Measurements from ENCODE around the gene BRMS1L. TPM values are rescaled to one million over a fixed set of nuclear protein-coding genes. Genes with fewer than 3 reads are reported as not detected.
"Not testable (repeated sequence)": the region's sequence is repeated elsewhere in the genome, so short reads cannot be mapped to it uniquely, and the experiment has no call there.

The BRMS1L gene
- total RNA-seq, 1 experiment from 2014 or later: 10.5 TPM

DNA sequence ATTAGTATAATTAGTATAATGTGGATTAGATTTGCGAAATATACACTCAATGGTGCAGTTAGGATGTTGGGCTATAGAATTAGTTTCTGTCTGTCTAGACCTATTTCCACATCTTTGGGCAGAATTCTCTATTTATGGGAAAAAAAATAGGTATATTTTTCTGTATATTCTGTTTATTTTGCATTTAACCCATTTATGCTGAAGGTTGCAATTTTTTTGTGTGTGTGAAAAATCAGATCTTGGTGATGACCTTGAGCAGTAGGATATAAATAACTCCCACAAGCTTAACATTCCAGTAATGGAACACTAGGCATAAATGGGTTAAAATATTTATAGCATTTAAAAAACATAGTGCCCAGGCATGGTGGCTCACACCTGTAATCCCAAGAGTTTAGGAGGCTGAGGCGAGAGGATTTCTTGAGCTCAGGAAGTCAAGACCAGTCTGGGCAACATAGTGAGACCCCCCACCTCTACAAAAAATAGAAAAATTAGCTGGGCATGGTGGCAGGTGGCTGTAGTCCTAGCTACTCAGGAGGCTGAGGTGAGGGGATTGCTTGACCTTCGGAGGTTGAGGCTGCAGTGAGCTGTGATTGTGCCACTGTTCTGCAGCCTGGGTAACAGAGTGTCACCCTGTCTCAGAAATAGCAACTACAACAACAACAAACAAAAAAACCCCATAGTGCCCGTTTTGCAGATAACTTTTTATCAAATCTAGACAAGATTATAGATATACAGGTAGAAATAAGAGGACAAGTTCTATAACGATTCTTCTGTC, 9.3 kb downstream of the BRMS1L start:
- intact Hi-C loops (cut with micrococcal nuclease; ENCODE audit: unreplicated experiment): no loop called here
- Mint-ChIP-seq H3K4me1 (ENCODE audit: low read depth, unreplicated experiment) (no peaks in the 10 kb centered on the region), H3K27me3 (ENCODE audit: unreplicated experiment) (no peaks in the 10 kb centered on the region), H3K9me3 (ENCODE audit: low read depth, unreplicated experiment) (peaks cover under 1% of the 10 kb centered on the region), H3K36me3 (ENCODE audit: insufficient read depth, unreplicated experiment) (no peaks in the 10 kb centered on the region), H3K4me3 (ENCODE audit: low read depth, unreplicated experiment) (no peak overlapping the region), H3K27ac (ENCODE audit: unreplicated experiment) (no peak overlapping the region)
- CTCF ChIA-PET: no interaction called here
- no TSS peak for BruUV-seq (replicated peaks)
- TF ChIP-seq, protein P1, sequence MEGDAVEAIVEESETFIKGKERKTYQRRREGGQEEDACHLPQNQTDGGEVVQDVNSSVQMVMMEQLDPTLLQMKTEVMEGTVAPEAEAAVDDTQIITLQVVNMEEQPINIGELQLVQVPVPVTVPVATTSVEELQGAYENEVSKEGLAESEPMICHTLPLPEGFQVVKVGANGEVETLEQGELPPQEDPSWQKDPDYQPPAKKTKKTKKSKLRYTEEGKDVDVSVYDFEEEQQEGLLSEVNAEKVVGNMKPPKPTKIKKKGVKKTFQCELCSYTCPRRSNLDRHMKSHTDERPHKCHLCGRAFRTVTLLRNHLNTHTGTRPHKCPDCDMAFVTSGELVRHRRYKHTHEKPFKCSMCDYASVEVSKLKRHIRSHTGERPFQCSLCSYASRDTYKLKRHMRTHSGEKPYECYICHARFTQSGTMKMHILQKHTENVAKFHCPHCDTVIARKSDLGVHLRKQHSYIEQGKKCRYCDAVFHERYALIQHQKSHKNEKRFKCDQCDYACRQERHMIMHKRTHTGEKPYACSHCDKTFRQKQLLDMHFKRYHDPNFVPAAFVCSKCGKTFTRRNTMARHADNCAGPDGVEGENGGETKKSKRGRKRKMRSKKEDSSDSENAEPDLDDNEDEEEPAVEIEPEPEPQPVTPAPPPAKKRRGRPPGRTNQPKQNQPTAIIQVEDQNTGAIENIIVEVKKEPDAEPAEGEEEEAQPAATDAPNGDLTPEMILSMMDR (IDR thresholded peaks at IDR 0.05; ENCODE audit: unreplicated experiment): no peak
- DNase-seq: no peak

DNA sequence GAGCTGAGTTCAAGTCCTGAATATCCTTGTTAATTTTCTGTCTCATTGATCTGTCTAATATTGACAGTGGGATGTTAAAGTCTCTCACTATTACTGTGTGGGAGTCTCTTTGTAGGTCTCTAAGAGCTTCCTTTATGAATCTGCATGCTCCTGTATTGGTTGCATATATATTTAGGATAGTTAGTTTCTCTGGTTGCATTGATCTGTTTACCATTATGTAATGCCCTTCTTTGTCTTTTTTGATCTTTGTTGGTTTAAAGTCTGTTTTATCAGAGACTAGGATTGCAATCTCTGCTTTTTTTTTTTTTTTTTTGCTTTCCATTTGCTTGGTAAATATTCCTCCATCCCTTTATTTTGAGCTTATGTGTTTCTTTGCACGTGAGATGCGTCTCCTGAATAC, 15.6 kb downstream of the BRMS1L start:
- not testable (repeated sequence) for DNase-seq

DNA sequence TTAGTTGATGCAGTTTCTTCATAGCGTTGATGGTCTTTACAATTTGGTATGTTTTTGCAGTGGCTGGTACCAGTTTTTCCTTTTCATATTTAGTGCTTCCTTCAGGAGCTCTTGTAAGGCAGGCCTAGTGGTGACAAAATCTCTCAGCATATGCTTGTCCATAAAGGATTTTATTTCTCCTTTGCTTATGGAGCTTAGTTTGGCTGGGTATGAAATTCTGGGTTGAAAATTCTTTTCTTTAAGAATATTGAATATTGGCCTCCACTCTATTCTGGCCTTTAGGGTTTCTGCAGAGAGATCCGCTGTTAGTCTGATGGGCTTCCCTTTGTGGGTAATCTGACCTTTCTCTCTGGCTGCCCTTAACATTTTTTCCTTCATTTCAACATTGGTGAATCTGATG, 16.1 kb downstream of the BRMS1L start:
- H3K4me3 Mint-ChIP-seq (ENCODE audit: low read depth, unreplicated experiment); intact Hi-C loops (cut with micrococcal nuclease; ENCODE audit: unreplicated experiment); BruUV-seq (replicated peaks); H3K27ac Mint-ChIP-seq (ENCODE audit: unreplicated experiment); H3K36me3 Mint-ChIP-seq (ENCODE audit: insufficient read depth, unreplicated experiment); H3K4me1 Mint-ChIP-seq (ENCODE audit: low read depth, unreplicated experiment); H3K27me3 Mint-ChIP-seq (ENCODE audit: unreplicated experiment); CTCF ChIA-PET; DNase-seq: not testable (repeated sequence)
- peaks cover 16% of the 10 kb centered on the region for H3K9me3 Mint-ChIP-seq (ENCODE audit: low read depth, unreplicated experiment)

More for the DNA sequence above, 15.6 kb downstream of the BRMS1L start:
- H3K4me3 Mint-ChIP-seq (ENCODE audit: low read depth, unreplicated experiment); H3K27me3 Mint-ChIP-seq (ENCODE audit: unreplicated experiment); CTCF ChIA-PET; H3K27ac Mint-ChIP-seq (ENCODE audit: unreplicated experiment); BruUV-seq (replicated peaks); intact Hi-C loops (cut with micrococcal nuclease; ENCODE audit: unreplicated experiment); H3K4me1 Mint-ChIP-seq (ENCODE audit: low read depth, unreplicated experiment); H3K36me3 Mint-ChIP-seq (ENCODE audit: insufficient read depth, unreplicated experiment): not testable (repeated sequence)
- H3K9me3 Mint-ChIP-seq (ENCODE audit: low read depth, unreplicated experiment): peaks cover 16% of the 10 kb centered on the region

DNA sequence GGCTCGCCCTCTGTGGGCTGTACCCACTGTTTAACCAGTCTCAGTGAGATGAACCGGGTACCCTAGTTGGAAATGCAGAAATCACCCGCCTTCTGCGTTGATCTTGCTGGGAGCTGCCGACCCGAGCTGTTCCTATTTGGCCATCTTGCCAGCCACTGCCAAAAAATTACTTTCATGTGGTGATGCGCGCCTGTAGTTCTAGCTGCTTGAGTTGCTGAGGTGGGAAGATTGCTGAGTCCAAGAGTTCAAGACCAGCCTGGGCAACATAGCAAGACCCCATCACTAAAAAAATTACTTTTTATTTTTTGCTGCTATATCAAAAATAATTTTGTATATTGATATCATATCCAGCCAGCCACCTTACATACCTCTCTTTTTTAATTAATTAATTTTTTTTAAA, 18.4 kb downstream of the BRMS1L start:
- intact Hi-C loops (cut with micrococcal nuclease; ENCODE audit: unreplicated experiment): no loop called here
- BruUV-seq (replicated peaks): no TSS peak
- Mint-ChIP-seq H3K27me3 (ENCODE audit: unreplicated experiment) (no peaks in the 10 kb centered on the region), H3K36me3 (ENCODE audit: insufficient read depth, unreplicated experiment) (peaks cover 9% of the 10 kb centered on the region), H3K4me1 (ENCODE audit: low read depth, unreplicated experiment) (no peaks in the 10 kb centered on the region), H3K9me3 (ENCODE audit: low read depth, unreplicated experiment) (peaks cover 16% of the 10 kb centered on the region), H3K4me3 (ENCODE audit: low read depth, unreplicated experiment) (no peak overlapping the region), H3K27ac (ENCODE audit: unreplicated experiment) (no peak overlapping the region)
- DNase-seq: no peak
- TF ChIP-seq, protein P1 (IDR thresholded peaks at IDR 0.05; ENCODE audit: unreplicated experiment): no peak
- CTCF ChIA-PET: no interaction called here

DNA sequence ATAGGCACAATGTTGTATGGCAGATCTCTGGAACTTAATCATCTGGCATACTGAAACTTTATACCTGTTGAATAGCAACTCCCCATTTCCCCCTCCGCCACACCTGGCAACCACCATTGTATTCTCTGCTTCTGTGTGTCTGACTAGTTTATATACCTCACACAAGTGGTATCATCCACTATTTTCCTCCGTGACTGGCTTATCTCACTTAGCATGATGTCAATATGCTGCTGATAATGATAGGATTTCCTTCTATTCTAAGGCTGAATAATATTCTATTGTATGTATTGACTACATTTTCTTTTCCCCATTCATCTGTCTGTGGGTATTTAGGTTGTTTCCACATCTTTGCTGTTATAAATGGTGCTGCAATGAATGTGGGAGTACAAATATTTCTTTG, 21.5 kb downstream of the BRMS1L start:
- no peaks in the 10 kb centered on the region for H3K27me3 Mint-ChIP-seq (ENCODE audit: unreplicated experiment)
- BruUV-seq (replicated peaks): no TSS peak
- intact Hi-C loops (cut with micrococcal nuclease; ENCODE audit: unreplicated experiment): no loop called here
- no peak for DNase-seq
- CTCF ChIA-PET: no interaction called here
- H3K27ac Mint-ChIP-seq (ENCODE audit: unreplicated experiment): no peak overlapping the region
- no peaks in the 10 kb centered on the region for H3K4me1 Mint-ChIP-seq (ENCODE audit: low read depth, unreplicated experiment)
- TF ChIP-seq, protein P1 (IDR thresholded peaks at IDR 0.05; ENCODE audit: unreplicated experiment): no peak
- H3K4me3 Mint-ChIP-seq (ENCODE audit: low read depth, unreplicated experiment): no peak overlapping the region
- peaks cover 6% of the 10 kb centered on the region for H3K36me3 Mint-ChIP-seq (ENCODE audit: insufficient read depth, unreplicated experiment)
- H3K9me3 Mint-ChIP-seq (ENCODE audit: low read depth, unreplicated experiment): peaks cover 8% of the 10 kb centered on the region

Data from Calu3 (cell line).